ENCODE data around the gene TMEM170A. TPM values are rescaled to one million over a fixed set of nuclear protein-coding genes. Genes with fewer than 3 reads are reported as not detected.
A peak's percentile ranks its signal among the peaks of the same experiment; 100 is the strongest.

TMEM170A gene
- total and polyA plus RNA-seq, 2 experiments from 2014 or later: 31.0 to 68.5 TPM

DNA sequence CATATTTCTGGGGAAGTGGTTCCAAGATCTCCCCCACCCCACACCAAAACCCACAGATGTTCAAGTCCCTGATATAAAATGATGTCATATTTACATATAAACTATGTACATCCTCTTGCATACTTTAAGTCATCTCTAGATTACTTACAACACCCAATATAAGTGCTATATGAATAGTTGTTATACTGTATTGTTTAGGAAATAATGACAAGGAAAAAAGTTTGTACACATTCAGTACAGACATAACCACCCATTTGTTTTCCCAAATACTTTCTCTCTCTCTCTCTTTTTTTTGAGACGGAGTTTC, 42.7 kb downstream of the TMEM170A start:
- H4K20me1 ChIP-seq (replicated peaks; ENCODE audit: insufficient read depth): peaks cover 31% of the 10 kb centered on the region
- H3K4me3 ChIP-seq: peak overlapping the region; percentile 2; the same call in 1 of the 2 replicates
- no peaks in the 10 kb centered on the region; the same call in 1 of the 2 replicates for H3F3A ChIP-seq (replicated peaks; ENCODE audit: low read depth)
- Mint-ChIP-seq H3K27ac (peak overlapping the region; percentile 80), H3K36me3 (ENCODE audit: low read depth) (no peaks in the 10 kb centered on the region), H3K27me3 (ENCODE audit: insufficient read depth, low read depth, poor library complexity) (no peaks in the 10 kb centered on the region), H3K4me3 (peak overlapping the region; percentile 55; the same call in 1 of the 3 replicates), H3K4me1 (peaks cover 42% of the 10 kb centered on the region), H3K9me3 (no peaks in the 10 kb centered on the region)
- H3K36me3 ChIP-seq (ENCODE audit: insufficient read depth): no peaks in the 10 kb centered on the region
- peaks cover 99% of the 10 kb centered on the region for H3K79me2 ChIP-seq (replicated peaks; ENCODE audit: insufficient read depth)
- no peak overlapping the region for H2AFZ ChIP-seq
- H3K4me2 ChIP-seq: peak overlapping the region; percentile 61; the same call in 1 of the 2 replicates
- DNase-seq (ENCODE audit: low spot score) (no peak), ATAC-seq (no peak)
- H3K9me2 ChIP-seq (ENCODE audit: insufficient read depth): no peaks in the 10 kb centered on the region
- TF ChIP-seq, protein P1, sequence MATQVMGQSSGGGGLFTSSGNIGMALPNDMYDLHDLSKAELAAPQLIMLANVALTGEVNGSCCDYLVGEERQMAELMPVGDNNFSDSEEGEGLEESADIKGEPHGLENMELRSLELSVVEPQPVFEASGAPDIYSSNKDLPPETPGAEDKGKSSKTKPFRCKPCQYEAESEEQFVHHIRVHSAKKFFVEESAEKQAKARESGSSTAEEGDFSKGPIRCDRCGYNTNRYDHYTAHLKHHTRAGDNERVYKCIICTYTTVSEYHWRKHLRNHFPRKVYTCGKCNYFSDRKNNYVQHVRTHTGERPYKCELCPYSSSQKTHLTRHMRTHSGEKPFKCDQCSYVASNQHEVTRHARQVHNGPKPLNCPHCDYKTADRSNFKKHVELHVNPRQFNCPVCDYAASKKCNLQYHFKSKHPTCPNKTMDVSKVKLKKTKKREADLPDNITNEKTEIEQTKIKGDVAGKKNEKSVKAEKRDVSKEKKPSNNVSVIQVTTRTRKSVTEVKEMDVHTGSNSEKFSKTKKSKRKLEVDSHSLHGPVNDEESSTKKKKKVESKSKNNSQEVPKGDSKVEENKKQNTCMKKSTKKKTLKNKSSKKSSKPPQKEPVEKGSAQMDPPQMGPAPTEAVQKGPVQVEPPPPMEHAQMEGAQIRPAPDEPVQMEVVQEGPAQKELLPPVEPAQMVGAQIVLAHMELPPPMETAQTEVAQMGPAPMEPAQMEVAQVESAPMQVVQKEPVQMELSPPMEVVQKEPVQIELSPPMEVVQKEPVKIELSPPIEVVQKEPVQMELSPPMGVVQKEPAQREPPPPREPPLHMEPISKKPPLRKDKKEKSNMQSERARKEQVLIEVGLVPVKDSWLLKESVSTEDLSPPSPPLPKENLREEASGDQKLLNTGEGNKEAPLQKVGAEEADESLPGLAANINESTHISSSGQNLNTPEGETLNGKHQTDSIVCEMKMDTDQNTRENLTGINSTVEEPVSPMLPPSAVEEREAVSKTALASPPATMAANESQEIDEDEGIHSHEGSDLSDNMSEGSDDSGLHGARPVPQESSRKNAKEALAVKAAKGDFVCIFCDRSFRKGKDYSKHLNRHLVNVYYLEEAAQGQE (IDR thresholded peaks at IDR 0.05; ENCODE audit: unreplicated experiment): no peak
- TF ChIP-seq, protein P2, sequence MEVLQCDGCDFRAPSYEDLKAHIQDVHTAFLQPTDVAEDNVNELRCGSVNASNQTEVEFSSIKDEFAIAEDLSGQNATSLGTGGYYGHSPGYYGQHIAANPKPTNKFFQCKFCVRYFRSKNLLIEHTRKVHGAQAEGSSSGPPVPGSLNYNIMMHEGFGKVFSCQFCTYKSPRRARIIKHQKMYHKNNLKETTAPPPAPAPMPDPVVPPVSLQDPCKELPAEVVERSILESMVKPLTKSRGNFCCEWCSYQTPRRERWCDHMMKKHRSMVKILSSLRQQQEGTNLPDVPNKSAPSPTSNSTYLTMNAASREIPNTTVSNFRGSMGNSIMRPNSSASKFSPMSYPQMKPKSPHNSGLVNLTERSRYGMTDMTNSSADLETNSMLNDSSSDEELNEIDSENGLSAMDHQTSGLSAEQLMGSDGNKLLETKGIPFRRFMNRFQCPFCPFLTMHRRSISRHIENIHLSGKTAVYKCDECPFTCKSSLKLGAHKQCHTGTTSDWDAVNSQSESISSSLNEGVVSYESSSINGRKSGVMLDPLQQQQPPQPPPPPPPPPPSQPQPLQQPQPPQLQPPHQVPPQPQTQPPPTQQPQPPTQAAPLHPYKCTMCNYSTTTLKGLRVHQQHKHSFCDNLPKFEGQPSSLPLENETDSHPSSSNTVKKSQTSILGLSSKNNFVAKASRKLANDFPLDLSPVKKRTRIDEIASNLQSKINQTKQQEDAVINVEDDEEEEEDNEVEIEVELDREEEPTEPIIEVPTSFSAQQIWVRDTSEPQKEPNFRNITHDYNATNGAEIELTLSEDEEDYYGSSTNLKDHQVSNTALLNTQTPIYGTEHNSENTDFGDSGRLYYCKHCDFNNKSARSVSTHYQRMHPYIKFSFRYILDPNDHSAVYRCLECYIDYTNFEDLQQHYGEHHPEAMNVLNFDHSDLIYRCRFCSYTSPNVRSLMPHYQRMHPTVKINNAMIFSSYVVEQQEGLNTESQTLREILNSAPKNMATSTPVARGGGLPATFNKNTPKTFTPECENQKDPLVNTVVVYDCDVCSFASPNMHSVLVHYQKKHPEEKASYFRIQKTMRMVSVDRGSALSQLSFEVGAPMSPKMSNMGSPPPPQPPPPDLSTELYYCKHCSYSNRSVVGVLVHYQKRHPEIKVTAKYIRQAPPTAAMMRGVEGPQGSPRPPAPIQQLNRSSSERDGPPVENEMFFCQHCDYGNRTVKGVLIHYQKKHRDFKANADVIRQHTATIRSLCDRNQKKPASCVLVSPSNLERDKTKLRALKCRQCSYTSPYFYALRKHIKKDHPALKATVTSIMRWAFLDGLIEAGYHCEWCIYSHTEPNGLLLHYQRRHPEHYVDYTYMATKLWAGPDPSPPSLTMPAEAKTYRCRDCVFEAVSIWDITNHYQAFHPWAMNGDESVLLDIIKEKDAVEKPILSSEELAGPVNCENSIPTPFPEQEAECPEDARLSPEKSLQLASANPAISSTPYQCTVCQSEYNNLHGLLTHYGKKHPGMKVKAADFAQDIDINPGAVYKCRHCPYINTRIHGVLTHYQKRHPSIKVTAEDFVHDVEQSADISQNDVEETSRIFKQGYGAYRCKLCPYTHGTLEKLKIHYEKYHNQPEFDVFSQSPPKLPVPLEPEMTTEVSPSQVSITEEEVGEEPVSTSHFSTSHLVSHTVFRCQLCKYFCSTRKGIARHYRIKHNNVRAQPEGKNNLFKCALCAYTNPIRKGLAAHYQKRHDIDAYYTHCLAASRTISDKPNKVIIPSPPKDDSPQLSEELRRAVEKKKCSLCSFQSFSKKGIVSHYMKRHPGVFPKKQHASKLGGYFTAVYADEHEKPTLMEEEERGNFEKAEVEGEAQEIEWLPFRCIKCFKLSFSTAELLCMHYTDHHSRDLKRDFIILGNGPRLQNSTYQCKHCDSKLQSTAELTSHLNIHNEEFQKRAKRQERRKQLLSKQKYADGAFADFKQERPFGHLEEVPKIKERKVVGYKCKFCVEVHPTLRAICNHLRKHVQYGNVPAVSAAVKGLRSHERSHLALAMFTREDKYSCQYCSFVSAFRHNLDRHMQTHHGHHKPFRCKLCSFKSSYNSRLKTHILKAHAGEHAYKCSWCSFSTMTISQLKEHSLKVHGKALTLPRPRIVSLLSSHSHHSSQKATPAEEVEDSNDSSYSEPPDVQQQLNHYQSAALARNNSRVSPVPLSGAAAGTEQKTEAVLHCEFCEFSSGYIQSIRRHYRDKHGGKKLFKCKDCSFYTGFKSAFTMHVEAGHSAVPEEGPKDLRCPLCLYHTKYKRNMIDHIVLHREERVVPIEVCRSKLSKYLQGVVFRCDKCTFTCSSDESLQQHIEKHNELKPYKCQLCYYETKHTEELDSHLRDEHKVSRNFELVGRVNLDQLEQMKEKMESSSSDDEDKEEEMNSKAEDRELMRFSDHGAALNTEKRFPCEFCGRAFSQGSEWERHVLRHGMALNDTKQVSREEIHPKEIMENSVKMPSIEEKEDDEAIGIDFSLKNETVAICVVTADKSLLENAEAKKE (CRISPR knock-in tag; IDR thresholded peaks at IDR 0.05): no peak
- TF ChIP-seq, protein P3, sequence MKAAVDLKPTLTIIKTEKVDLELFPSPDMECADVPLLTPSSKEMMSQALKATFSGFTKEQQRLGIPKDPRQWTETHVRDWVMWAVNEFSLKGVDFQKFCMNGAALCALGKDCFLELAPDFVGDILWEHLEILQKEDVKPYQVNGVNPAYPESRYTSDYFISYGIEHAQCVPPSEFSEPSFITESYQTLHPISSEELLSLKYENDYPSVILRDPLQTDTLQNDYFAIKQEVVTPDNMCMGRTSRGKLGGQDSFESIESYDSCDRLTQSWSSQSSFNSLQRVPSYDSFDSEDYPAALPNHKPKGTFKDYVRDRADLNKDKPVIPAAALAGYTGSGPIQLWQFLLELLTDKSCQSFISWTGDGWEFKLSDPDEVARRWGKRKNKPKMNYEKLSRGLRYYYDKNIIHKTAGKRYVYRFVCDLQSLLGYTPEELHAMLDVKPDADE (IDR thresholded peaks at IDR 0.05): no peak
- no peak for TF ChIP-seq ZNF331 (CRISPR knock-in tag; IDR thresholded peaks at IDR 0.05; ENCODE audit: low read depth)
- TF ChIP-seq NANOG (IDR thresholded peaks at IDR 0.05; ENCODE audit: borderline replicate concordance): no peak
- no peak for TF ChIP-seq POLR2AphosphoS5 (IDR thresholded peaks at IDR 0.05; ENCODE audit: low read depth)
- TF ChIP-seq STAT1 (IDR thresholded peaks at IDR 0.05; ENCODE audit: unreplicated experiment): no peak
- TF ChIP-seq, protein P4, sequence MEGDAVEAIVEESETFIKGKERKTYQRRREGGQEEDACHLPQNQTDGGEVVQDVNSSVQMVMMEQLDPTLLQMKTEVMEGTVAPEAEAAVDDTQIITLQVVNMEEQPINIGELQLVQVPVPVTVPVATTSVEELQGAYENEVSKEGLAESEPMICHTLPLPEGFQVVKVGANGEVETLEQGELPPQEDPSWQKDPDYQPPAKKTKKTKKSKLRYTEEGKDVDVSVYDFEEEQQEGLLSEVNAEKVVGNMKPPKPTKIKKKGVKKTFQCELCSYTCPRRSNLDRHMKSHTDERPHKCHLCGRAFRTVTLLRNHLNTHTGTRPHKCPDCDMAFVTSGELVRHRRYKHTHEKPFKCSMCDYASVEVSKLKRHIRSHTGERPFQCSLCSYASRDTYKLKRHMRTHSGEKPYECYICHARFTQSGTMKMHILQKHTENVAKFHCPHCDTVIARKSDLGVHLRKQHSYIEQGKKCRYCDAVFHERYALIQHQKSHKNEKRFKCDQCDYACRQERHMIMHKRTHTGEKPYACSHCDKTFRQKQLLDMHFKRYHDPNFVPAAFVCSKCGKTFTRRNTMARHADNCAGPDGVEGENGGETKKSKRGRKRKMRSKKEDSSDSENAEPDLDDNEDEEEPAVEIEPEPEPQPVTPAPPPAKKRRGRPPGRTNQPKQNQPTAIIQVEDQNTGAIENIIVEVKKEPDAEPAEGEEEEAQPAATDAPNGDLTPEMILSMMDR (conservative IDR thresholded peaks at IDR 0.05; ENCODE audit: low read depth in 2 of 2): no peak
- TF ChIP-seq EZH2 (IDR thresholded peaks at IDR 0.05; ENCODE audit: low read depth, unreplicated experiment): no peak
- no peak for TF ChIP-seq ZNF114 (CRISPR knock-in tag; IDR thresholded peaks at IDR 0.05)
- no peak for TF ChIP-seq JUNB (IDR thresholded peaks at IDR 0.05; ENCODE audit: unreplicated experiment)
- H3K4me1 ChIP-seq (ENCODE audit: insufficient read depth): peaks cover 31% of the 10 kb centered on the region
- H3K27me3 ChIP-seq (ENCODE audit: insufficient read depth): no peaks in the 10 kb centered on the region
- peak overlapping the region; percentile 83 for H3K27ac ChIP-seq (ENCODE audit: low read depth)

Data from GM23338 (cell line).